Measurements from ENCODE around the gene SPATC1L. TPM values are rescaled to one million over a fixed set of nuclear protein-coding genes. Genes with fewer than 3 reads are reported as not detected.
"Not testable (repeated sequence)": the region's sequence is repeated elsewhere in the genome, so short reads cannot be mapped to it uniquely, and the experiment has no call there.

SPATC1L gene
- 7.2 TPM for total RNA-seq

DNA sequence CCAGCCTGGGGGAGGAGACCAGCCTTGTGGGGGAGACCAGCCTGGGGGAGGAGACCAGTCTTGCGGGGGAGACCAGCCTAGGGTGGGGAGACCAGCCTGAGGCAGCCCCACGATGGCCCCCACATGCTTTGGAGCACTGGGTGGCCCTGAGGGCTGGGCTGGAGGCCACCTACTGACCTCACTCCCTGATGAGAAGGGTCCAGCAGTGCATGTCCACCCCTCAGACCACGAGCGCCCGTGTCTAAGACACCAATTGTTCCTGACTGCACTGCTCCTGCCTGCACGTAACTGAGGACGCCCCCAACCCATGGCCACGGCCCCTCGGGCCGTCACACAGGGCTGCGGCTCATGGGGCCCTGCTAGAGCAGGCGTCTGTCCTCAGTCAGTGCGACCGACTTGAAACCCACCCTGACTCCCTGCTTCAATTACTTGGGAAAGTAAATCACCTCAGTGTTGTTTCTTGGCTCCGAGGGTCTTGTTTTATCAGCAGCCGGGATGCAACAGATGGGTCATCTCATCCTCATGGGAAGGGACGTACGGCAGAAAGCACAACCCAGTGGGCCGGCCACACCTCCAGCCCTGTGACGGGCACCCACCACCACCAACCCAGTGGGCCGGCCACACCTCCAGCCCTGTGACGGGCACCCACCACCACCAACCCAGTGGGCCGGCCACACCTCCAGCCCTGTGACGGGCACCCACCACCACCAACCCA is at the start of gene SPATC1L:
Gene SPATC1L (minus strand): TSS at position 550 of the 715 bp plus-strand sequence. CDS start 1,643 bp downstream, outside the sequence.
- peak; percentile 66 for ATAC-seq

GRCh38 chr21:46229923-46230260 is 45.6 kb upstream of the SPATC1L start:
- ATAC-seq, result no peak

GRCh38 chr21:46229133-46229922 is 45.1 kb upstream of the SPATC1L start:
- peak; percentile 51 for ATAC-seq

DNA sequence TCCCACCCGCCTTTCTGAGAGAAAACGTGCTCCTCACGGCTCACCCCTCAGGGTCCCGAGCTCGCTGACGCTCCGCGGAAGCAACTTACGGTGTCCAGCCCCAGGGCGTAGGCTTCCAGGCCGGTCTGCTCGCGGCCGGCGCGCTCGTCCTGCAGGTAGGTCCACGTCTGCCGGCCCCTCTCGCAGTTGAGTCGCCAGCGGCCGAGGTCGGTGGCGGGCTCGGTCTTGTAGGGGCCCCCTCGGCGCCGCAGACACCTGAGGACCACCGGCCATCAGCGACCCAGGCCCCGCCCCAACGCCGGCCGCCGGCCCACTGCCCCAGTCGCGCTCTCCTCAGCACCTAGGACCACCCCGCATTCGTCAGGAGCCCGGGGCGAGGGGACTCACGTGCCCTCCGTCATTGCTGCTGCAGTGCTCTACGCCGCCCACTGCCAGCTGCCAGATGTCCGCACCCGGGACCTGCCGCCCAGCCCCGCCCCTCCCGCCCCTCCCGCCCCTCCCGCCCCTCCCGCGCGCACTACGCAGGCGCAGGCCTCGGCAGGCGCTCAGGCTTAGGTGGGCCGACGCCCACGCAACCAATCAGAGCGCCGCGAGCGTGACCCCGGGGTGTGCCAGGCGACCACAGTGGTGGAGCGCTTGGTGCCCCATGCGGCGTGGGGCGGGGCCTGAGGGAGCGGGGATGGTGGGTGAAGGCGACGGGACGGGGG is 44.2 kb upstream of the SPATC1L start, which contains the start of gene LSS:
Gene LSS (minus strand): TSS at position 430 of the 707 bp plus-strand sequence. CDS start 29 bp downstream, at position 401.
- ATAC-seq, result peak; percentile 93

GRCh38 chr21:46227811-46228344 is 43.6 kb upstream of the SPATC1L start:
- ATAC-seq, result peak; percentile 9

GRCh38 chr21:46226920-46227599 is 42.8 kb upstream of the SPATC1L start:
- ATAC-seq, result peak; percentile 9

- no peak for ATAC-seq
These were observed 41.9 kb upstream of the SPATC1L start for GRCh38 chr21:46226146-46226545.

DNA sequence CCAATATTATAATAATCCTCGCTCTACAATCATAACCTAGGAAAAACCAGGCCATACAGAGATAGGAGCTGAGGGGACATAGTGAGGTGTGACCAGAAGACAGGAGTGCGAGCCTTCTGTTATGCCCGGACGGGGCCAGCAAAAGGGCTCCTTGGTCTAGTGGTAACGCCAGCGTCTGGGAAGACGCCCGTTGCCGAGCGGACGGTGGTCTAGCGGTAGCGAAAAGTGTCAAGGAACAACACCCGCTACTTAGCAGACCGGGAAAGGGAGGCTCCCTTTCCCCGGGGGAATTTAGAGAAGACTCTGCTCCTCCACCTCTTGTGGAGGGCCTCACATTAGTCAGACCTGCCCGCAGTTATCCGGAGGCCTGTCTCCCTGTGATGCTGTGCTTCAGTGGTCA is 39.4 kb upstream of the SPATC1L start:
- not testable (repeated sequence) for ATAC-seq

- no peak for ATAC-seq
These were observed 39.0 kb upstream of the SPATC1L start for GRCh38 chr21:46223217-46223616.

DNA sequence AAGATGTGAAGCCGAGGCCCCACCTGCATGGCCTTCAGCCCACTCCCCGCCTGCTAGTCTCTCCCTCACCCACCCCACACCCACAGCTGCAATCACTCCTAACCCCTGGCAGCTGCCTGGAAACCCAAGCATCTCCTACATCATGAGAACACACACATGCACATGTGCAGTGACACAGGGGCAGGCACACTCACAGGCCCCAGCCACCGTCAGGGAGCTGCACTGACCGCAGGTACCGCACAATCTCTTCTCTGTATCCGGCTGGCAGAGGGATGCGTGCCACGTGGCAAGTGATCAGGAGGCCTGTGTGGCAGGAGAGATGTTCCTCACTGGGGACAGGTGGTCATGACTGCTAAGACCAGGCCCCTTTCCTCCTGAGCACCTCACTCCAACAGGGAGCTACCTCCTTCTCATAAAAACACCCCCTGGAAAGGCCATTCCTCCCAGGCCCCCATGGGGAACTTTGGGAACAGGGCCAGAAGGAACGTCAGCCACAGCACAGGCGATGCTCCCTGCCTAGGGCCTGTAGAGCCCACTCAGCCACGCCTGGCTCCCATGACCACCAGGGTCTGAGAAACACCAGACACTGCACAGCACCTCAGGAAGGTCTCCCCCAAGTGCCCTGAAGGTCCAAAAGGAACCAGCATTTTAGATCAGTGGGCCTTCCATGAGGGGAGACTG is 38.3 kb upstream of the SPATC1L start:
- no peak for ATAC-seq

DNA sequence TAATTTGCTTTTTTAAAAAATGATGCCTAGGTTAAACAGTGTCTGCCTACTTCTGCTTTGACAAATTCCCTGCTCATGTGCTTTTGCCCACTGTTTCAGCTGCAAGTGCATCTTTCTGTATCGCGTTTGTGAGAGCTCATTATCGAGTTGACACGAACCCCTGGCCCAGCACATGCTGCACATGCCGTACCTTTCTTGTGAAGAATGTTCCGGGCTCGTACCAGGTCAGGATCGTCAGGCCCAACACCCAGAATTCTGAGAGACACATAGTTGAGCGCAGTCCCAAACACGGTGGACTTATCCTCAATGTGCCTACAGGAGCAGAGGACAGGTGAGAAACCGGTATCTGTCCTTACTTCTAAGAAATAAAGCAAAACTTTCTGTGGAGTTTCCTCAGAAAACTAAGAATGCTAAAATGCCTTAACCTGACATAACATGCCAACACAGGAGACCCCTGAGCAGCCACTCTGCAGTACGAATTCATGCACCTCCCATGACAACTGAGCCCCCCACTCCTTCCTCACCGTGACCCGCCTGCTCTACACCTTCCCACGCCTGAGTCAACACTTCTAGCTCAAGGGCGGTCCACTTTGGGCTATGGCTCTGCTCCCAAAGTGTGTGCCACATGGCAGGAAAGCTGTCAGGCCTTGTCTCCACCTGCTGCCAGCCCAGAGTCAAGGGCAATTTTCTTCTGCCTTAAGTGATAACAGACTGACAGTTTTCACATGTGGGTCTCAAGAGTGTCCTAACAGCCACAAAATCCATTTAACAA is 37.6 kb upstream of the SPATC1L start:
- ATAC-seq, result no peak

- ATAC-seq, result no peak
These were observed 36.6 kb upstream of the SPATC1L start for GRCh38 chr21:46220847-46221246.

GRCh38 chr21:46220275-46220810 is 36.1 kb upstream of the SPATC1L start:
- no peak for ATAC-seq

GRCh38 chr21:46219591-46220239 is 35.5 kb upstream of the SPATC1L start:
- ATAC-seq, result no peak

DNA sequence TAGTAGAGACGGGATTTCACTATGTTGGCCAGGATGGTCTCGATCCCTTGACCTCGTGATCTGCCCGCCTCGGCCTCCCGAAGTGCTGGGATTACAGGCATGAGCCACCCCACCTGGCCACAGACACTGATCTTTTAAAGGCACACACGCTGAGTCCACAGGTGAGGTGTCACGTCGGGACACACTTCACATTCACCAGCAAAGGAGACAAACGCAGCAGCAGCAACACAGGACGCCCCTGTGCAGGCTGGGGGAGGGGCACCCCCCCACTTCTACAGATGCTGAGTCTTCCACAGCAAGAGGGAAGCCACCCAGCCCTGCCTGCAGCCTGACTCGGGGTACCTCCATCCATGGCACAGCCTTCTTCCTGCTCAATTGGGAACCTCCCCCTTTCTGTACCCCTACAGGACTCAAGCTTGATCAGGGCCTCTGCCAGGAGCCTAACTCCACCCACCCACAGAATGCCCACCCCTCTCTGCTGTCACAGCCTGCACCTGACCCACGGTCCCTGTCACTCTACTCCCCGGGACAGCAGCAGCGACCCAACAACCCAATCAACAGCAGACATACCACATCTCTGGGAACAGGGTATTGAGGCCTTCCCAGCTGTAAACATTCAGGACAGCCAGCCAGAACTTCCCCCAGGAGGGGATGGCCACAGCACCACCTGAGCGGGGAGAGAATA is 34.8 kb upstream of the SPATC1L start:
- ATAC-seq, result no peak

GRCh38 chr21:46217511-46218196 is 33.4 kb upstream of the SPATC1L start:
- no peak for ATAC-seq

GRCh38 chr21:46216132-46216747 is 32.0 kb upstream of the SPATC1L start:
- ATAC-seq, result no peak

DNA sequence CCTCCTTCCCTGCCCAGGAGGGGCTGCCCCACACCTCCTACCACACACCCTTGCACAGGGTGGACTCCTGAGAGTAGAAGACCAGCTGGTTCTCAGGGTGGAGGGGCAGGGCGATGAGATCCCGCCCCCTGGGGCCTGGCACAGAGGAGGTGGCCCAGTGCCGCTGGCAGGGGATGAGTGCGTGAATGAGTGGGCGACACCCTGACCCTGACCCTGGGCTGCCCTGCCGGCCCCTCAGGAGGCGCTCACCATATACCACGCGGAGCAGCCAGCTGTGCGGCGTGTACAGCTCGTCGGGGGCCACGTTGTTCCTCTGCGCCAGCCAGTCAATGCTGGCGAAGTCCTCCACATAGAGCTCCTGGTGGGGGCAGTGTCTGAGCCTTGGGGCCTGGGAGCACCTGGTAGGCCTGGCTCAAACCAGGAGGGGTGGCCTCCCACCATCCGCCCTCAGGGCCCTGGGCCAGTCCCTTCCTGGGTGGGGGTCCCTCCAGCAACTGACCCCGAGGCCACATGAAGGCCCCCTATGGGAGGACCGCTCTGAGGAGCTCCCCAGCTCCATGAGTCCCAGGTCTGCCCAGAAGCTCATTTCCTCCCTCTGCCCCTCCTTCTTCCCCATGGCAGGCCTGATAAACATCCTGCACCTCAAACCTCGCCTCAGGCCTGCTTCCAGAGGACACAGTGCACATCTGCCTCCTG is 31.3 kb upstream of the SPATC1L start:
- no peak for ATAC-seq
